HFFc6 (cell line): ENCODE measurements around the gene TNNI2. TPM values are rescaled to one million over a fixed set of nuclear protein-coding genes. Genes with fewer than 3 reads are reported as not detected.

ENCODE experiments used
- DNase-seq: peaks from one replicate; pipeline ENCODE4 v3.0.0-alpha.2; 2018
- H3K27ac Mint-ChIP-seq: 2 replicates; pipeline ENCODE4 v1.8.0; 2020; ENCODE audit warnings: mild to moderate bottlenecking, mixed read lengths
- H3K27me3 Mint-ChIP-seq: 2 replicates; pipeline ENCODE4 v1.8.0; 2021; ENCODE audit warnings: mild to moderate bottlenecking, moderate library complexity, mixed read lengths; ENCODE audit not compliant: insufficient read depth
- H3K36me3 Mint-ChIP-seq: 2 replicates; pipeline ENCODE4 v1.8.0; 2021; ENCODE audit warnings: low read depth, mixed read lengths
- H3K4me1 Mint-ChIP-seq: 2 replicates; pipeline ENCODE4 v1.8.0; 2020; ENCODE audit warnings: low read depth, mixed read lengths
- H3K4me3 Mint-ChIP-seq: 2 replicates; pipeline ENCODE4 v1.8.0; 2020; ENCODE audit warnings: mild to moderate bottlenecking, moderate library complexity, mixed read lengths
- H3K9me3 Mint-ChIP-seq: 2 replicates; pipeline ENCODE4 v1.8.0; 2020; ENCODE audit warnings: mild to moderate bottlenecking, mixed read lengths
- CTCF ChIP-seq: fragments of 200-600 bp; sonication (generic); IDR thresholded peaks from 2 replicates; pipeline ENCODE4 v1.5.0; 2021; ENCODE audit warnings: antibody characterized with exemption, mild to moderate bottlenecking
- total RNA-seq, 6 experiments: library from RNA; stranded (reverse); fragmentation: NEBNext Ultra II Directional; extraction: Animal tissue kit (Norgen Biotek cat#: 25700); gene quantifications; 2 replicates in 1 of 6; 3 replicates in 5 of 6; pipeline ENCODE4 v1.2.3, GENCODE V29; 2021

Gene TNNI2
- total RNA-seq, 6 experiments from 2014 or later, result not detected

DNA sequence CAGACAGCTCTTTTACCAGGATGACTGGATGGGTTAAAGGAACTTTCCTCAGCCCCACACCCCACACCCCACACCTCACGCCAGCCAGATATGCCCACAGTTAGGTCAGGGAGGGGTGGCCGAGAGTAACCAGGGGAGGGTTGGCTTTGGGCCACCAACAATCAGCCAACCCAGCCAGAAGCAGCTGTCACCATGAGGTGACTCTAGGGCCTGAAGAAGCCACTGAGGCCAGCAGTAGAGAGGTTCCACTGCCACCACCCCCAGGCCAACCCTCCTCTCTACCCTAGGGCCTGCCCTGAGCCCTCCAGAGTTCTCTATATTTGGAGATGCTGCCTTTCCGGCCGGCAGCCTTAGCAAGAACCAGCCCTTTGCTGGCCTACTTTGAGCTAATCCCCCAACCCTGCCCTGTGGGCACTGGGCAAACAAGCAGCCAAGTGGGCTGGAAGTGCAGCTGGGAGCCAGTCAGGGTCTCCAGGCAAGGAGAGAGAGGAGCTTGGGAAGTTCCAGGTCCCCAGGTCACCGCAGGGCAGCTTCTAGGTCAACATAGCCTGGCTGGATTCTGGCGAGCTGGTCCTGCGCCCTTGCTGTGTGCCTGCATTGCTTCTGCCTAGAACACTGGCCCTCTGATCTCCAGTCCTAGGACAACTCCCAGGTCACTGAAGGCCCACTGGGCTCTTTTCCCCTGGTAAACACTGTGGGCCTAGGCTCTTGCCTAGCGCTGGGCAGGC is 16.0 kb upstream of the TNNI2 start:
- H3K27ac Mint-ChIP-seq, result no peak overlapping the region
- DNase-seq, result no peak
- no peak overlapping the region for H3K4me3 Mint-ChIP-seq
- peaks cover 16% of the 10 kb centered on the region for H3K4me1 Mint-ChIP-seq
- TF ChIP-seq CTCF, result no peak
- no peaks in the 10 kb centered on the region; the same call in none of the 2 replicates for H3K9me3 Mint-ChIP-seq
- H3K36me3 Mint-ChIP-seq, result no peaks in the 10 kb centered on the region
- H3K27me3 Mint-ChIP-seq, result peaks cover 9% of the 10 kb centered on the region

DNA sequence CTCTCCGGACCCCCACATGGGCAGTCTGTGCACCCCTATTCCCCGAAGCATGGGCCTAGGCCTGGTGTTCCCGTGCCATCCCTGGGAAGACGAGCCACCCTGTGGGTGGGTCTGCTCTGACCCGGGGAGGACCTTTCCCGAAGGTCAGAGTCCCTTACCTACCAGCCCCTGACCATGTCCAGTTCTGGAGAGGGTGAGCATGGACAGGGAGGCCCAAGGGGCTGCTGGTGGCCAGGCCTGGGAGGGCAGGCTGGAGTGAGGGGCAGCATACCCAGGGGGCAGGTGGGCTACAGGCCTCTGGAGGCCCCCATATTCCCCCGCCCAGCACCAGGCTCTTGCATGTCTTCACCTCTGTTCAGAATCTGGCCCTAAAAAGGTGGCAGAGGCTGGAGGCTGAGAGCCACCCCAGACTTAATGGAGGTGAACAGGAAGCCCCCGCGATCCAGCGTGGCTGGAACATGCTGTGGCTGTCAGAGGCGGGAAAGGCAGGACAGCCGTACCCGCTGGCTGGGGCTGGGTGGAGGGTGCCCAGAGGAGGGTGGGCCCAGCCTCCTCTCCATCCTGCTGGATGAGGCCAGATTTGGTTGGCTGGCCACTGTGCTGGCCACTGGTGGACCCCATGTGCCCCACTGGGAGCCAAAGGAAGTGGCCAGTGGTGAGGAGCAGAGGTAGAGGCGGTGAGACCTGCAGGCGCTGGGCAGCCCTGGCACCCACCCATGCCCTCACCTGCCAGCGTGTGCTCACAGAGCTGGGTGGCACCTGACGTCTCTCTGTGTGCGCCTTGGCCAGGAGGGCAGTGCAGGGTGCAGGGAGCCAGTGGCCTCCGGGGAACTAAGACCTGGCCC is 15.2 kb upstream of the TNNI2 start:
- no peak overlapping the region for H3K27ac Mint-ChIP-seq
- peaks cover 11% of the 10 kb centered on the region for H3K27me3 Mint-ChIP-seq
- H3K9me3 Mint-ChIP-seq, result no peaks in the 10 kb centered on the region; the same call in none of the 2 replicates
- DNase-seq, result no peak
- no peak overlapping the region for H3K4me3 Mint-ChIP-seq
- peaks cover 17% of the 10 kb centered on the region for H3K4me1 Mint-ChIP-seq
- H3K36me3 Mint-ChIP-seq, result no peaks in the 10 kb centered on the region
- no peak for TF ChIP-seq CTCF

DNA sequence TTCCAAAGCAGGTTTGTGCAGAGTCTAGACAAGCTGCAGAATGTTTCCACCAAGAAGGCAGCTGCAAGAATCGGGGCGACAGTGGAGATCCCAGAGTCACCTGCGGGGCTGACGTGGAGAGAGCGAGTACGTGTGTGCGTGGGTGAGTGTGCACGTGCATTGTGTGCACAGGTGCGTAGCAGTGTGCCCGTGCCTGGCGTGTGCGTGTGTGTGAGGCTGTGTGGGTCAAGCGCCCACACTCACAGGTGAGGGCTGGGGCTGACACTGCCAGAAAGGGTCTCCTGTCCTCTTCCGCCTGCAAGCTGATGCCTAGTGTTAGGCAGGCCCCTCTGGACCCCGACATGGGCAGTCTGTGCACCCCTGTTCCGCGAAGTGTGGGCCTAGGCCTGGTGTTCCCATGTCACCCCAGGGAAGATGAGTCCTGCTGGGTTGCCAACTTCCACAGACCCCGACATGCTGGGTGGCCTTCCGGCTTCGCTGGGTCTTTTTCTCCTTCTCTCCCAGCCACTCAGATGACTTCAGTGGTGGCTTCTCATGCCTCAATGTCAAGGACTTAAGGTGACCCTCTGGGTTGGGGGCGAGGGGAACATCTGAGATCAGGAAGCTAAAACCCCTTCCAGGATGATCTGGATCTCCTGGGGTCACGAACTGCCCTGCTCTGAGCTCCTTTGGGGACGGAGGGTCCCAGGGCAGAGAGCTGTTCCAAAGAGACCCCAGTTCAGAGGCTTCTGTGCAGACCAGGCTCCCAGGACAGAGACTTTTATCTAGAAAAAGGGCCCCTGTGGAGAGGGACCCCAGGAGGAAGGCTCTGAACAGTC is 14.4 kb upstream of the TNNI2 start:
- no peak for TF ChIP-seq CTCF
- H3K27ac Mint-ChIP-seq, result no peak overlapping the region
- H3K4me3 Mint-ChIP-seq, result no peak overlapping the region
- H3K9me3 Mint-ChIP-seq, result no peaks in the 10 kb centered on the region; the same call in 1 of the 2 replicates
- H3K4me1 Mint-ChIP-seq, result peaks cover 24% of the 10 kb centered on the region
- no peak for DNase-seq
- H3K36me3 Mint-ChIP-seq, result no peaks in the 10 kb centered on the region
- peaks cover 12% of the 10 kb centered on the region for H3K27me3 Mint-ChIP-seq

- DNase-seq, result no peak
- Mint-ChIP-seq H3K9me3 (no peaks in the 10 kb centered on the region; the same call in 1 of the 2 replicates), H3K4me1 (peaks cover 22% of the 10 kb centered on the region), H3K36me3 (no peaks in the 10 kb centered on the region), H3K27me3 (peaks cover 10% of the 10 kb centered on the region; the same call in 1 of the 2 replicates), H3K4me3 (no peak overlapping the region), H3K27ac (no peak overlapping the region)
- TF ChIP-seq CTCF, result peak; percentile 31
Measured at GRCh38 chr11:1825039-1825740, 13.6 kb upstream of the TNNI2 start.
